Hepatocyte (in vitro differentiated cells): Measurements from ENCODE around the gene MRPL16. TPM values are rescaled to one million over a fixed set of nuclear protein-coding genes. Genes with fewer than 3 reads are reported as not detected.
"Not testable (repeated sequence)": the region's sequence is repeated elsewhere in the genome, so short reads cannot be mapped to it uniquely, and the experiment has no call there.

Experiments
- DNase-seq: peaks from one replicate; pipeline ENCODE4 v3.0.0-alpha.2; 2016; ENCODE audit warnings: low spot score
- H2AFZ ChIP-seq: fragments of 200-600 bp; sonication (generic); 2 replicates; pipeline ENCODE4 v1.6.0; 2016; ENCODE audit warnings: antibody characterized with exemption, mild to moderate bottlenecking
- H3K27ac ChIP-seq: fragments of 200-600 bp; sonication (generic); 2 replicates; pipeline ENCODE4 v1.5.1; 2016; ENCODE audit warnings: mild to moderate bottlenecking
- H3K27me3 ChIP-seq: fragments of 200-600 bp; sonication (generic); 2 replicates; pipeline ENCODE4 v1.6.1; 2016
- H3K36me3 ChIP-seq: fragments of 200-600 bp; sonication (generic); replicated peaks from 2 replicates; pipeline ENCODE4 v1.5.1; 2016; ENCODE audit warnings: low read depth; ENCODE audit not compliant: insufficient read depth
- H3K4me1 ChIP-seq: fragments of 200-600 bp; sonication (generic); 2 replicates; pipeline ENCODE4 v1.5.1; 2016; ENCODE audit warnings: mild to moderate bottlenecking, moderate library complexity; ENCODE audit not compliant: insufficient read depth
- H3K4me2 ChIP-seq: fragments of 200-600 bp; sonication (generic); 2 replicates; pipeline ENCODE4 v1.6.0; 2016
- H3K4me3 ChIP-seq: fragments of 200-600 bp; sonication (generic); 2 replicates; pipeline ENCODE4 v1.5.1; 2016; ENCODE audit warnings: mild to moderate bottlenecking
- H3K79me2 ChIP-seq: fragments of 200-600 bp; sonication (generic); 2 replicates; pipeline ENCODE4 v1.6.0; 2017; ENCODE audit warnings: mild to moderate bottlenecking
- H3K9me2 ChIP-seq: fragments of 200-600 bp; sonication (generic); replicated peaks from 2 replicates; pipeline ENCODE4 v1.6.0; 2017; ENCODE audit warnings: mild to moderate bottlenecking; ENCODE audit not compliant: insufficient read depth
- H3K9me3 ChIP-seq: fragments of 200-600 bp; sonication (generic); 2 replicates; pipeline ENCODE4 v1.5.1; 2016; ENCODE audit warnings: low read depth, mild to moderate bottlenecking
- H4K20me1 ChIP-seq: fragments of 200-600 bp; sonication (generic); 2 replicates; pipeline ENCODE4 v1.6.0; 2016; ENCODE audit warnings: mild to moderate bottlenecking; ENCODE audit not compliant: insufficient read depth, poor library complexity, severe bottlenecking
- CTCF ChIP-seq: fragments of 200-600 bp; sonication (generic); IDR thresholded peaks from 2 replicates; pipeline ENCODE4 v1.5.1; 2016; ENCODE audit warnings: antibody characterized with exemption, mild to moderate bottlenecking; ENCODE audit not compliant: poor library complexity
- EZH2 ChIP-seq: fragments of 200-600 bp; sonication (generic); IDR thresholded peaks from 2 replicates; pipeline ENCODE4 v1.6.1; 2016; ENCODE audit warnings: antibody characterized with exemption, mild to moderate bottlenecking, borderline replicate concordance
- EZH2phosphoT487 ChIP-seq: fragments of 200-600 bp; sonication (generic); IDR thresholded peaks from one replicate; pipeline ENCODE4 v1.6.1; 2018; ENCODE audit warnings: antibody characterized with exemption, mild to moderate bottlenecking, low read depth, moderate library complexity; ENCODE audit not compliant: unreplicated experiment, severe bottlenecking
- WGBS: methylation state at CpG from one replicate; pipeline ENCODE4 v1.1.6; 2016; ENCODE audit warnings: low lambda C conversion rate; ENCODE audit errors: missing lambda C conversion rate; 5-methylcytosine and 5-hydroxymethylcytosine counted together
- polyA plus RNA-seq: library from polyadenylated mRNA; unstranded; fragments of >200 nt; fragmentation: Nextera tagmentation; extraction: Ambion mirVana; gene quantifications from 2 replicates; pipeline ENCODE4 v1.2.1, GENCODE V29; 2016
- total RNA-seq: library from RNA; depleted of rRNA; stranded (reverse); fragments of >200 nt; gene quantifications from 2 replicates; pipeline ENCODE4 v1.2.3, GENCODE V29; 2014

Gene MRPL16
- total and polyA plus RNA-seq, 2 experiments from 2014 or later = 51.3 to 62.0 TPM

- no peak for DNase-seq
- H3K27me3 ChIP-seq = no peaks in the 10 kb centered on the region
- H2AFZ ChIP-seq = no peak overlapping the region
- H3K27ac ChIP-seq = no peak overlapping the region
- no peaks in the 10 kb centered on the region for H3K9me2 ChIP-seq
- no peak overlapping the region for H3K4me2 ChIP-seq
- no peaks in the 10 kb centered on the region for H3K36me3 ChIP-seq
- TF ChIP-seq EZH2 (no peak), CTCF (no peak), EZH2phosphoT487 (no peak)
- H3K4me3 ChIP-seq = no peak overlapping the region
- 93% methylated on average over 4 of the region's 4 CpGs for WGBS
- no peaks in the 10 kb centered on the region for H3K4me1 ChIP-seq
- H3K9me3 ChIP-seq = no peaks in the 10 kb centered on the region
- no peaks in the 10 kb centered on the region for H4K20me1 ChIP-seq
- H3K79me2 ChIP-seq = no peaks in the 10 kb centered on the region
Observed at GRCh38 chr11:59818572-59818971, 8.0 kb upstream of the MRPL16 start.

GRCh38 chr11:59816434-59816833, 5.9 kb upstream of the MRPL16 start:
- not testable (repeated sequence) for H3K79me2 ChIP-seq, H3K4me3 ChIP-seq, H3K9me3 ChIP-seq, DNase-seq, H2AFZ ChIP-seq, H3K27me3 ChIP-seq, H3K4me1 ChIP-seq, H3K4me2 ChIP-seq, H3K9me2 ChIP-seq, H4K20me1 ChIP-seq, H3K36me3 ChIP-seq, H3K27ac ChIP-seq
- WGBS = 81% methylated on average over 1 of the region's 1 CpG

- no peak for DNase-seq
- H3K4me3 ChIP-seq = no peak overlapping the region
- no peak overlapping the region for H3K27ac ChIP-seq
- no peaks in the 10 kb centered on the region for H3K36me3 ChIP-seq
- no peaks in the 10 kb centered on the region for H3K9me2 ChIP-seq
- H3K27me3 ChIP-seq = no peaks in the 10 kb centered on the region
- no peak for TF ChIP-seq EZH2
- no peak for TF ChIP-seq CTCF
- no peak for TF ChIP-seq EZH2phosphoT487
- no peak overlapping the region for H3K4me2 ChIP-seq
- no peaks in the 10 kb centered on the region for H4K20me1 ChIP-seq
- H3K9me3 ChIP-seq = no peaks in the 10 kb centered on the region
- peaks cover 3% of the 10 kb centered on the region for H3K4me1 ChIP-seq
- 84% methylated on average over 1 of the region's 1 CpG for WGBS
- H2AFZ ChIP-seq = no peak overlapping the region
- no peaks in the 10 kb centered on the region for H3K79me2 ChIP-seq
Observed at GRCh38 chr11:59815754-59816153, 5.2 kb upstream of the MRPL16 start.

- Histone ChIP-seq H3K9me3 (no peaks in the 10 kb centered on the region), H3K27me3 (no peaks in the 10 kb centered on the region), H3K36me3 (no peaks in the 10 kb centered on the region), H3K27ac (no peak overlapping the region), H3K79me2 (peaks cover 6% of the 10 kb centered on the region), H2AFZ (no peak overlapping the region), H3K4me1 (peaks cover 8% of the 10 kb centered on the region), H3K4me2 (no peak overlapping the region), H4K20me1 (no peaks in the 10 kb centered on the region), H3K4me3 (no peak overlapping the region), H3K9me2 (no peaks in the 10 kb centered on the region)
- no peak for DNase-seq
- WGBS = 71% methylated on average over 1 of the region's 1 CpG
- TF ChIP-seq EZH2 = no peak
- TF ChIP-seq CTCF = no peak
- no peak for TF ChIP-seq EZH2phosphoT487
Observed at GRCh38 chr11:59814021-59814420, 3.4 kb upstream of the MRPL16 start.
